Measurements from ENCODE around the gene HIP1R. TPM values are rescaled to one million over a fixed set of nuclear protein-coding genes. Genes with fewer than 3 reads are reported as not detected.
A peak's percentile ranks its signal among the peaks of the same experiment; 100 is the strongest.

The HIP1R gene
- total and polyA plus RNA-seq, 2 experiments from 2014 or later: 8.0 to 22.1 TPM

- TF ChIP-seq POLR2AphosphoS5 (IDR thresholded peaks at IDR 0.05; ENCODE audit: low read depth) (no peak), EZH2 (IDR thresholded peaks at IDR 0.05; ENCODE audit: low read depth, unreplicated experiment) (no peak), CTCF (conservative IDR thresholded peaks at IDR 0.05; ENCODE audit: low read depth in 2 of 2) (no peak), JUNB (IDR thresholded peaks at IDR 0.05; ENCODE audit: unreplicated experiment) (no peak), NANOG (IDR thresholded peaks at IDR 0.05; ENCODE audit: borderline replicate concordance) (no peak), STAT1 (IDR thresholded peaks at IDR 0.05; ENCODE audit: unreplicated experiment) (no peak), CREB1 (CRISPR knock-in tag; IDR thresholded peaks at IDR 0.05; ENCODE audit: low read depth) (no peak)
Observed at GRCh38 chr12:122887819-122888212, 52.6 kb downstream of the HIP1R start (continued).

- Histone ChIP-seq H3K27ac (ENCODE audit: low read depth) (no peak overlapping the region), H3K9me2 (ENCODE audit: insufficient read depth) (no peaks in the 10 kb centered on the region), H3K4me2 (peak overlapping the region; percentile 37; the same call in 1 of the 2 replicates), H3K4me3 (no peak overlapping the region), H3K79me2 (replicated peaks; ENCODE audit: insufficient read depth) (peaks cover 71% of the 10 kb centered on the region), H3K4me1 (ENCODE audit: insufficient read depth) (peaks cover 29% of the 10 kb centered on the region), H3F3A (replicated peaks; ENCODE audit: low read depth) (peaks cover 13% of the 10 kb centered on the region), H4K20me1 (replicated peaks; ENCODE audit: insufficient read depth) (peaks cover 23% of the 10 kb centered on the region), H3K36me3 (ENCODE audit: insufficient read depth) (no peaks in the 10 kb centered on the region), H3K27me3 (ENCODE audit: insufficient read depth) (no peaks in the 10 kb centered on the region), H2AFZ (no peak overlapping the region)
- Mint-ChIP-seq H3K27me3 (ENCODE audit: insufficient read depth, low read depth, poor library complexity) (peaks cover 20% of the 10 kb centered on the region), H3K36me3 (ENCODE audit: low read depth) (no peaks in the 10 kb centered on the region), H3K9me3 (no peaks in the 10 kb centered on the region), H3K4me1 (peaks cover 49% of the 10 kb centered on the region), H3K4me3 (no peak overlapping the region; the same call in 2 of the 3 replicates), H3K27ac (no peak overlapping the region)
- DNase-seq (ENCODE audit: low spot score) (peak; percentile 89), ATAC-seq (peak; percentile 60)
- no peak for TF ChIP-seq ZNF331 (CRISPR knock-in tag; IDR thresholded peaks at IDR 0.05; ENCODE audit: low read depth)
- TF ChIP-seq JUNB (IDR thresholded peaks at IDR 0.05; ENCODE audit: unreplicated experiment): no peak
- TF ChIP-seq REST (IDR thresholded peaks at IDR 0.05; ENCODE audit: unreplicated experiment): no peak
- no peak for TF ChIP-seq EZH2 (IDR thresholded peaks at IDR 0.05; ENCODE audit: low read depth, unreplicated experiment)
- TF ChIP-seq CREB1 (CRISPR knock-in tag; IDR thresholded peaks at IDR 0.05; ENCODE audit: low read depth): no peak
- TF ChIP-seq ZNF462 (CRISPR knock-in tag; IDR thresholded peaks at IDR 0.05): no peak
- TF ChIP-seq NANOG (IDR thresholded peaks at IDR 0.05; ENCODE audit: borderline replicate concordance): no peak
- no peak for TF ChIP-seq ZNF114 (CRISPR knock-in tag; IDR thresholded peaks at IDR 0.05)
- TF ChIP-seq EZH2phosphoT487 (IDR thresholded peaks at IDR 0.05; ENCODE audit: unreplicated experiment): no peak
- no peak for TF ChIP-seq STAT1 (IDR thresholded peaks at IDR 0.05; ENCODE audit: unreplicated experiment)
- TF ChIP-seq POLR2AphosphoS5 (IDR thresholded peaks at IDR 0.05; ENCODE audit: low read depth): no peak
Observed at GRCh38 chr12:122888232-122888752, 53.0 kb downstream of the HIP1R start.

Data from GM23338 (cell line).